Kidney (tissue), 14 donors: ENCODE results near the gene SLC35A5. TPM values are rescaled to one million over a fixed set of nuclear protein-coding genes. Genes with fewer than 3 reads are reported as not detected.
A peak's percentile ranks its signal among the peaks of the same experiment; 100 is the strongest.

Experiments used
- DNase-seq, 5 donors: peaks; one replicate each; pipeline ENCODE4 v3.0.0-alpha.2; 2013 to 2020
- FAIRE-seq: peaks from 2 replicates; lab custom pipeline; 2012; peaks lifted over from hg19 to GRCh38; lab: Jason Lieb, UNC
- H3K27ac ChIP-seq, 2 donors: one replicate each; pipeline ENCODE4 v1.7.0; 2013; ENCODE audit warnings: low read depth in 2 of 2, low read length in 2 of 2, inconsistent platforms in 1 of 2
- H3K27me3 ChIP-seq: one replicate; pipeline ENCODE4 v1.7.1; 2013; ENCODE audit warnings: low read length, inconsistent platforms; ENCODE audit not compliant: control insufficient read depth, insufficient read depth
- H3K36me3 ChIP-seq, 3 donors: one replicate each; pipeline versions ENCODE4 v1.7.0 to v1.7.1; 2013; ENCODE audit warnings: low read length in 3 of 3, control low read depth in 1 of 3, inconsistent platforms in 1 of 3; ENCODE audit not compliant: insufficient read depth in 3 of 3, control insufficient read depth in 2 of 3
- H3K4me1 ChIP-seq, 3 donors: one replicate each; pipeline versions ENCODE4 v1.7.0 to v1.7.1; 2013; ENCODE audit warnings: low read length in 3 of 3, inconsistent platforms in 1 of 3, low read depth in 1 of 3; ENCODE audit not compliant: control insufficient read depth in 2 of 3, insufficient read depth in 2 of 3
- H3K4me3 ChIP-seq, 3 donors: one replicate each; pipeline versions ENCODE4 v1.7.0 to v1.8.1; 2013; ENCODE audit warnings: low read length in 3 of 3, control low read depth in 1 of 3, inconsistent platforms in 1 of 3
- H3K9ac ChIP-seq, 3 donors: one replicate each; pipeline versions ENCODE4 v1.7.0 to v1.7.1; 2013; ENCODE audit warnings: low read length in 3 of 3, control low read depth in 1 of 3, inconsistent platforms in 1 of 3
- H3K9me3 ChIP-seq, 3 donors: one replicate each; pipeline versions ENCODE4 v1.7.0 to v1.7.1; 2013; ENCODE audit warnings: low read length in 3 of 3, control low read depth in 1 of 3, inconsistent platforms in 1 of 3; ENCODE audit not compliant: control insufficient read depth in 2 of 3, insufficient read depth in 1 of 3
- intact Hi-C: fragments of 100-400 bp; cut with DNase I; formaldehyde crosslinking; loops from one replicate; pipeline ENCODE4 v1.11.1; 2022
- polyA plus RNA-seq: library from polyadenylated mRNA; stranded (reverse); fragments of 350-450 nt; fragmentation: Illumina TruSeq; extraction: RNeasy Lipid Tissue Mini Kit (QIAGEN cat#74804); gene quantifications from one replicate; pipeline ENCODE4 v1.2.3, GENCODE V29; 2014; ENCODE audit warnings: low read depth, low replicate concordance; ENCODE audit not compliant: insufficient read depth
- total RNA-seq: library from RNA; stranded (reverse); fragmentation: NEBNext Ultra II Directional; extraction: Animal tissue kit (Norgen Biotek cat#: 25700); gene quantifications from one replicate; pipeline ENCODE4 v1.2.1, GENCODE V29; 2021
- TF ChIP-seq, protein P1 (sequence below): IDR thresholded peaks from 3 replicates; pipeline ENCODE4 v1.5.1; 2012; ENCODE audit warnings: mild to moderate bottlenecking, moderate library complexity, borderline replicate concordance; ENCODE audit not compliant: insufficient read depth; ENCODE audit errors: extremely low read depth
- donor health status: control.
- donor health status: control.
- donor health status: control.
- donor health status: control.
- donor health status: control.
- donor health status: DM: yes; HTN: yes; CAD: no.
- donor health status: Normal renal cell carcinoma (clear cell type).

Gene SLC35A5
- total and polyA plus RNA-seq, 2 donors from 2014 or later = 22.5 to 38.6 TPM

DNA sequence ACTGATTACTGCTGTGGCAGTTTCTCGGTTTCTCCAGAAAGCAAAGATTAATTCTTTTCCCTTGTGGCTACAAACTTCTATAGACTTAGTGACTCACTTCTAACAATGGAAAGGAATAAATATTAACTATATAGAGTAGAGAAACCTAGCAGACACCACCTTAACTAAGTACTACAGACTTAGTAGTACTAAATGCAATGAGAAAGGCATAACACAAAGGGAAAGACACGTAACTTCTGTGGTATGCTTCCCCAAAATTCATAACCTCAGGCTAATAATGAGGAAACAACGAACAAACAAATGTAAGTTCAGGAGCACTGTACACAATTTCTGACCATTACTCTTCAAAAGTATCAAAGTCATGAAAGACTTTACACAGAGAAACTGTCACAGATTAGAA, 31.3 kb upstream of the SLC35A5 start:
- no peaks in the 10 kb centered on the region for H3K4me1 ChIP-seq
- intact Hi-C loops = no loop called here
- no peaks in the 10 kb centered on the region for H3K27me3 ChIP-seq
- no peak for FAIRE-seq
- TF ChIP-seq, protein P1, sequence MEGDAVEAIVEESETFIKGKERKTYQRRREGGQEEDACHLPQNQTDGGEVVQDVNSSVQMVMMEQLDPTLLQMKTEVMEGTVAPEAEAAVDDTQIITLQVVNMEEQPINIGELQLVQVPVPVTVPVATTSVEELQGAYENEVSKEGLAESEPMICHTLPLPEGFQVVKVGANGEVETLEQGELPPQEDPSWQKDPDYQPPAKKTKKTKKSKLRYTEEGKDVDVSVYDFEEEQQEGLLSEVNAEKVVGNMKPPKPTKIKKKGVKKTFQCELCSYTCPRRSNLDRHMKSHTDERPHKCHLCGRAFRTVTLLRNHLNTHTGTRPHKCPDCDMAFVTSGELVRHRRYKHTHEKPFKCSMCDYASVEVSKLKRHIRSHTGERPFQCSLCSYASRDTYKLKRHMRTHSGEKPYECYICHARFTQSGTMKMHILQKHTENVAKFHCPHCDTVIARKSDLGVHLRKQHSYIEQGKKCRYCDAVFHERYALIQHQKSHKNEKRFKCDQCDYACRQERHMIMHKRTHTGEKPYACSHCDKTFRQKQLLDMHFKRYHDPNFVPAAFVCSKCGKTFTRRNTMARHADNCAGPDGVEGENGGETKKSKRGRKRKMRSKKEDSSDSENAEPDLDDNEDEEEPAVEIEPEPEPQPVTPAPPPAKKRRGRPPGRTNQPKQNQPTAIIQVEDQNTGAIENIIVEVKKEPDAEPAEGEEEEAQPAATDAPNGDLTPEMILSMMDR = no peak
- H3K9me3 ChIP-seq = no peaks in the 10 kb centered on the region
- no peak for DNase-seq
- H3K9ac ChIP-seq = no peak overlapping the region
- no peak overlapping the region for H3K27ac ChIP-seq
- H3K4me3 ChIP-seq = no peak overlapping the region
- peaks cover 3 to 24% (median 16%) of the 10 kb centered on the region in 3 donors for H3K36me3 ChIP-seq

DNA sequence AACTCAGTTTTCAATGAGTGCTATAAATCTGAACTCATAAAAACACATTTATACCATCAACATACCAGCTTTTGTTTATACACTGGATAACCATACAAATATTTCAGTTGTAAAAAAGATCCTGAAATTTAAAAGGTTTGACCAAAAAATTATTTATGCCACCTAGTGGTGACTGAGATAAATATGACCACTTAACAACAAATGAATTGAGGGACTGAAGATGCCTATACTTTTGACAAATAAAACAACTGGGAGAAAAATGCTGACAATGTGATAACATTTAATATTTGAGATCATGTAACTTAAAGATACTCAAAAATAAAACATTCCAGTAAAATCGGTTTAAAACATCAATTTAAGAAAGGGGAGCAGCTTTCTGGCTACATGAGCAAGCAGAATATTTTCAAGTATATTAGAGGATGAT, 30.5 kb upstream of the SLC35A5 start:
- peak in 2 of 5 donors; percentile 8 to 39 for DNase-seq
- H3K27me3 ChIP-seq = no peaks in the 10 kb centered on the region
- no peak overlapping the region for H3K27ac ChIP-seq
- H3K4me3 ChIP-seq = no peak overlapping the region
- no peaks in the 10 kb centered on the region for H3K9me3 ChIP-seq
- H3K36me3 ChIP-seq = peaks cover 3 to 24% (median 16%) of the 10 kb centered on the region in 3 donors
- no peaks in the 10 kb centered on the region for H3K4me1 ChIP-seq
- intact Hi-C loops = no loop called here
- no peak overlapping the region for H3K9ac ChIP-seq
- FAIRE-seq = peak; percentile 97
- TF ChIP-seq, protein P1 = peak; percentile 48

DNA sequence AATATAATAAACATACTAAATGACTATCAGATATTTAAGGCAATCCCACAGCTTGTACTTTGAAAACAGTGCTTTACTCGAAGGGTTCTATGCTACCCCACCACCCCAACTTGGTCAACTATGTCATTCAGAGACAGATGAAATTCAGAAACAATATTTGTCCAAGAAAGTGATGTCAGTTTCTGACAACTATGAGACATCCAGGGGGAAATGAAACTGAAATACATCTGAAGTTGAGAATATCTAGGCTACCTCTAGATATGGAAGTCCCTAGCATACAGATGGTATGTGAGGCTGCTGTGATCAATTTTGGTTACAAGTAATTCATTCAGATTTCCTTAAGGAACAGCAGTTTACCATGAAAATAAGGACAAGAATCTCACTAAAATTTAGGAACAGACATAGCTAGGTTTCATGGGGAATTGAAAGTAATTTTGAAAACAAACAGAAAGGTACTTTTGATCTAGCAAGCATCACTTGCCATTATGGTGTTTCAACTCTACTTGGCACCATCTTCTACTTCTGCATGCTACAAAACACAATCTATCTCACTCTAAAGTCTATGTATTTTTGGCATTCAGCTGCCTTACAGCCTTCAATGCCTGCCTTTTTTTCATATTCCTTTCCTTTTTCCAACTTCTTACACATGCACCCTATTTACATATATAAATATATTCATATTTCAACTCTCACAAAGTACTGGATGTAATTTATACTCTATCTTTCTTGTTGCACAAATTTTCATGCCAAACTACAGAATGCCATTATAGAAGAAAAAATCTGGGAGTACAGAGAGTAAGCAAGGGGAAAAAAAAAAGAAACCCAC, 21.8 kb upstream of the SLC35A5 start:
- H3K4me1 ChIP-seq = no peaks in the 10 kb centered on the region
- no peak overlapping the region for H3K9ac ChIP-seq
- no peak for DNase-seq
- no peaks in the 10 kb centered on the region for H3K27me3 ChIP-seq
- H3K36me3 ChIP-seq = peaks cover 0 to 4% (median 2%) of the 10 kb centered on the region in 3 donors
- H3K9me3 ChIP-seq = no peaks in the 10 kb centered on the region
- TF ChIP-seq, protein P1 = no peak
- H3K27ac ChIP-seq = no peak overlapping the region
- FAIRE-seq = no peak
- no peak overlapping the region for H3K4me3 ChIP-seq
- intact Hi-C loops = no loop called here
